Germinal center (tissue), 1 donor: ENCODE data around the gene C1QTNF6.
A peak's percentile ranks its signal among the peaks of the same experiment; 100 is the strongest.
"Not testable (repeated sequence)": the region's sequence is repeated elsewhere in the genome, so short reads cannot be mapped to it uniquely, and the experiment has no call there.

Experiments
- DNase-seq: peaks from one replicate; pipeline ENCODE4 v3.0.0; 2012; ENCODE audit warnings: mixed read lengths, low spot score

Gene C1QTNF6

GRCh38 chr22:37206841-37207821 lies 19.1 kb upstream of the C1QTNF6 start:
- no peak for DNase-seq

GRCh38 chr22:37206118-37206840 lies 18.2 kb upstream of the C1QTNF6 start:
- no peak for DNase-seq

- DNase-seq = no peak
These were observed 17.0 kb upstream of the C1QTNF6 start for GRCh38 chr22:37205046-37205445.

GRCh38 chr22:37204045-37204655 lies 16.1 kb upstream of the C1QTNF6 start:
- DNase-seq = no peak

- DNase-seq = no peak
These were observed 15.5 kb upstream of the C1QTNF6 start for GRCh38 chr22:37203354-37204044.

- DNase-seq = no peak
These were observed 14.7 kb upstream of the C1QTNF6 start for GRCh38 chr22:37202716-37203115.

- no peak for DNase-seq
These were observed 14.0 kb upstream of the C1QTNF6 start for GRCh38 chr22:37202001-37202555.

- DNase-seq = not testable (repeated sequence)
These were observed 13.4 kb upstream of the C1QTNF6 start for GRCh38 chr22:37201443-37201820.

- no peak for DNase-seq
These were observed 11.7 kb upstream of the C1QTNF6 start for GRCh38 chr22:37199760-37200108.

GRCh38 chr22:37199103-37199759 lies 11.2 kb upstream of the C1QTNF6 start:
- DNase-seq = peak; percentile 98

- peak; percentile 90 for DNase-seq
These were observed 10.4 kb upstream of the C1QTNF6 start for GRCh38 chr22:37198258-37199102.

GRCh38 chr22:37197451-37198257 lies 9.6 kb upstream of the C1QTNF6 start:
- no peak for DNase-seq

- DNase-seq = no peak
These were observed 8.7 kb upstream of the C1QTNF6 start for GRCh38 chr22:37196539-37197450.

- DNase-seq = no peak
These were observed 7.9 kb upstream of the C1QTNF6 start for GRCh38 chr22:37195921-37196320.

GRCh38 chr22:37194750-37195149 lies 6.7 kb upstream of the C1QTNF6 start:
- DNase-seq = no peak

- no peak for DNase-seq
These were observed 5.7 kb upstream of the C1QTNF6 start for GRCh38 chr22:37193629-37194191.

GRCh38 chr22:37192741-37193140 lies 4.7 kb upstream of the C1QTNF6 start:
- no peak for DNase-seq

- DNase-seq = no peak
These were observed 4.2 kb upstream of the C1QTNF6 start for GRCh38 chr22:37192204-37192603.
